KOPT-K1 (cell line): ENCODE measurements around the gene ACSS1.

Experiments
- H3K27ac ChIP-seq: fragments of 200-600 bp; sonication (generic); 2 replicates; pipeline ENCODE4 v1.5.1; 2016; ENCODE audit warnings: antibody characterized with exemption, mild to moderate bottlenecking, low read depth, low read length; ENCODE audit not compliant: poor library complexity, severe bottlenecking
- H3K36me3 ChIP-seq: fragments of 200-600 bp; sonication (generic); 2 replicates; pipeline ENCODE4 v1.5.1; 2017; ENCODE audit warnings: antibody characterized with exemption, mild to moderate bottlenecking, low read length, moderate library complexity; ENCODE audit not compliant: insufficient read depth
- H3K9me3 ChIP-seq: fragments of 200-600 bp; sonication (generic); 2 replicates; pipeline ENCODE4 v1.5.1; 2017; ENCODE audit warnings: antibody characterized with exemption, low read length, mild to moderate bottlenecking; ENCODE audit not compliant: insufficient read depth, poor library complexity, severe bottlenecking

Gene ACSS1

GRCh38 chr20:25067102-25067987 lies 9.4 kb upstream of the ACSS1 start:
- Histone ChIP-seq H3K36me3 (no peaks in the 10 kb centered on the region), H3K27ac (no peak overlapping the region), H3K9me3 (no peaks in the 10 kb centered on the region)

GRCh38 chr20:25066386-25066785 lies 8.4 kb upstream of the ACSS1 start:
- H3K27ac ChIP-seq = no peak overlapping the region
- H3K36me3 ChIP-seq = no peaks in the 10 kb centered on the region
- H3K9me3 ChIP-seq = no peaks in the 10 kb centered on the region

GRCh38 chr20:25065625-25066338 lies 7.8 kb upstream of the ACSS1 start:
- Histone ChIP-seq H3K9me3 (no peaks in the 10 kb centered on the region), H3K36me3 (no peaks in the 10 kb centered on the region), H3K27ac (no peak overlapping the region)

GRCh38 chr20:25065072-25065624 lies 7.2 kb upstream of the ACSS1 start:
- no peaks in the 10 kb centered on the region for H3K36me3 ChIP-seq
- H3K27ac ChIP-seq = no peak overlapping the region
- no peaks in the 10 kb centered on the region for H3K9me3 ChIP-seq

DNA sequence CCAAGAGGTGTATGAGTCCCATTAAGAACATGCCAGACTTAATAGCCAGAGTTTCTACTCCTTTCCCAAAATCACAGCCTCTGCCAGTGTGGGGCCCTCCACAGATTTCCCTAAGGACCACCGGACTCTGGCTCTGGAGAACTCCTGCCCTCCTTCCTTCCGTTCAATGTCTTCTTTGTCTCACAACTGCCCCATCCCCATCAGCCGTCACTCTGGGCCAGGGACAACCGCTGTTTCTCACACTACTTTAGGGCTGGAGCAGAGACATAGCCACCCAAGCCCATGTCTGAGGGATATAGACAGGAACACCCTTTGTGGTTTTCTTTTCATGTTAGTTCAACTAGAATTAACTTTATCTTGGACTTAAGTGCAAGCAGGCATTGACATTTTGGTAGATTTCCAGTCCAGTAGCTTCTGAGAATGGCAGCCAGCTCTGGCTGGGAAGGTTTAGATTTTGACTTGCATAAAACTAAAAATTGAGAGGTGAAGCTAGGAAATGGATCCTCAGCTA lies 6.7 kb upstream of the ACSS1 start:
- H3K36me3 ChIP-seq = no peaks in the 10 kb centered on the region
- H3K9me3 ChIP-seq = no peaks in the 10 kb centered on the region
- H3K27ac ChIP-seq = no peak overlapping the region

- Histone ChIP-seq H3K9me3 (no peaks in the 10 kb centered on the region), H3K27ac (no peak overlapping the region), H3K36me3 (no peaks in the 10 kb centered on the region)
Observed at GRCh38 chr20:25063981-25064380, 6.0 kb upstream of the ACSS1 start.

DNA sequence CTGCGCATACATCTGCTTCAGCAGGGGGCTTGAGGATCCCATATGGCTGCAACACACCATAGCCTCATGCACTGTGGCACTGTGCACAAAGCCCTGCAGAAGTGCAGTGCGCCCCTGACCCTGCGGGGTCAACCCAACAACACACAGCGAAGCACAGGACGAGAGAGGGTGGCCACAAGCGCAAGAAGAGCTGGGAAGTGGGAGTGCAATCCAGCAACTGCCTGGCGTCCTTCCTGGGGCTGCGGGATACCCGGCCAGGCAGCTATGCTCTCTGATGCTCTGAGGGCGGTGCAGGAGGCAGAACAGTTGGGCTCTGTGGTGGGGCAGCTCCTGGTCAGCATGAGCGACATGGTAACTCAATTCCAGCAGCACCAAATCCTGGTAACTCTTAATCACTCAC lies 5.6 kb upstream of the ACSS1 start:
- no peaks in the 10 kb centered on the region for H3K36me3 ChIP-seq
- no peak overlapping the region for H3K27ac ChIP-seq
- no peaks in the 10 kb centered on the region for H3K9me3 ChIP-seq

DNA sequence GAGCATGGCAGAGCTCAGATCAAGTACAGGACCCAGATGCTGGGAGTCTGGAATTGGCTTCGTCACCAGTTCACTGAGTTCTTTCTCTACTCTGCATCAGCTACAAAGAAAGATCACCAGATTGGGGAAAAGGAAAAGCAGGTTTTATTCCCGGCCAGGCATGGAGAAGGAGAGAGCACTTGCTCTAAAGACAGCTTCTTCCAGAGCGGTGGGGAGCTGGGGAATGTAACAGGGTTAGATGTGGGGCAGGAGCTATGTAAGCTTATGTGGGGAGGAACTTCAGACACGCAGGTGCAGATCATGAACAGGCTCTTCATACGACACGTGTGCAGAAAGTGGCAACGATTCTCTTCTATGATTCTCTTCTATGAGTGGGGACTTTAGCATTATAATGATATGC lies 4.9 kb upstream of the ACSS1 start:
- no peak overlapping the region for H3K27ac ChIP-seq
- no peaks in the 10 kb centered on the region for H3K9me3 ChIP-seq
- H3K36me3 ChIP-seq = no peaks in the 10 kb centered on the region

GRCh38 chr20:25061821-25062530 lies 4.0 kb upstream of the ACSS1 start:
- Histone ChIP-seq H3K9me3 (no peaks in the 10 kb centered on the region), H3K27ac (no peak overlapping the region), H3K36me3 (no peaks in the 10 kb centered on the region)

DNA sequence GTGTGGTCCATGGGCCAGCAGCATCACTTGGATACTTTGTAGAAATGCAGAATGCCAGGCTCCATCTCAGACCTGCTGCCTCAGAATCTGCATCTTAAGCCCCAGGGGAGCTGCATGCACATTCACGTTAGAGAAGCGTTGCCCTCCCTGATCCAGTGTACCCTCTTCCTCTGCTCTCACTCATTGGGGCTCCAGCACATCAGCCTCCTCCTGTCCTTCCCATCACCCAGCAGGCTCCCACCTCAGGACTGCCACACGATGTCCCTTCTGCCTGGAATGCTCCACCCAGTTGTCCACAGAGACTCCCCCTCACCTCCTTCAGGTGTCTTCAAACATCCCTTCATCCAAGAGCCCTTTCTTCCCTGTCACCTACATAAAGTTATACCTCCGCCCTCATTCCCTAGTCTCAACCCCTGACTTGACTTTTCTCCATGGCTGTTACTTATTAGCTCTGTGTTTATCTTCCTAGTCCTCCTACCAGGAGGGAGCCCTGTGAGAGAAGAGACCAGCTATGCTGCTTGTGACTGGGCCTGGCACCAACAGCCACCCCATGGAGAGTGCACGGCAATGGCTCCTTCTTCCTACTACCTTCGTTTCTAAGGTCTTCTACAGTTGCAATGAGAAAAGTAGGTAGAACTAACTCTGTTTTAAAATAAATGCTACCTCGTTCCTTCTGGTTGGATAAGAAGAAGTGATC lies 3.3 kb upstream of the ACSS1 start:
- no peak overlapping the region for H3K27ac ChIP-seq
- no peaks in the 10 kb centered on the region for H3K9me3 ChIP-seq

DNA sequence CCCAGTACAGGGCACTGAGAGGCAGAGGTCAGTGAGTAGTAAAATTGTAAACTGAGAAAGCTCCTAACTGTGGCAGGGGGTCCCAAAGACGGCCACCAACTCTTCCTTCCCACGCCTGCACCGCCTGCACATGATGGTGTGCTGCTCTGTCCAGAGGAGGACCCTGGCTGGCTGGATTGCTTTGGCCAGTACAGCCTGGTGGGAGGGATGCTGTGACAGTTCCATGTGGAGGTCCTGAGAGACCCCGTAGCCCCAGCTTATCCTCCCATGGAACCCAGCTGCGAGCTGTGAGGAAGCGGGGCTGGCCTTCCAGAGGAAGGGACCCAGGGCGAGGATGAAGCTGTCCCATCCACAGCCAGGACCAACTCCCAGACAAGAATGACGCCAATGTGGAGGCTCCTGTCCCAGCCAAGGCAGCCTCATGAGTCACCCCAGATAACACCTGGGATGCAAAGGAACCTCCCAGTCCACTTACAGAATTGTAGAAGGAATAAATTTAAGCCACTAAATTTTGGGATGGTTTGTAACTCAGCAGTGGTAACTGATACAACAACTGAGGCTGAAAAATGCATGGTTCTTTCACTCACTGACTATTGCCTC lies 2.0 kb upstream of the ACSS1 start:
- Histone ChIP-seq H3K27ac (no peak overlapping the region), H3K9me3 (no peaks in the 10 kb centered on the region)

More for the DNA sequence above, 3.3 kb upstream of the ACSS1 start:
- no peaks in the 10 kb centered on the region for H3K36me3 ChIP-seq

GRCh38 chr20:25058847-25059810 lies 1.2 kb upstream of the ACSS1 start:
- Histone ChIP-seq H3K36me3 (peaks cover 16% of the 10 kb centered on the region; the same call in 1 of the 2 replicates), H3K27ac (peak overlapping the region; percentile 79)

More for the DNA sequence above, 2.0 kb upstream of the ACSS1 start:
- H3K36me3 ChIP-seq = peaks cover 9% of the 10 kb centered on the region; the same call in 1 of the 2 replicates

More at GRCh38 chr20:25058847-25059810, 1.2 kb upstream of the ACSS1 start:
- H3K9me3 ChIP-seq = no peaks in the 10 kb centered on the region
